ENCODE results near the gene RPS6KA4.

RPS6KA4 gene

DNA sequence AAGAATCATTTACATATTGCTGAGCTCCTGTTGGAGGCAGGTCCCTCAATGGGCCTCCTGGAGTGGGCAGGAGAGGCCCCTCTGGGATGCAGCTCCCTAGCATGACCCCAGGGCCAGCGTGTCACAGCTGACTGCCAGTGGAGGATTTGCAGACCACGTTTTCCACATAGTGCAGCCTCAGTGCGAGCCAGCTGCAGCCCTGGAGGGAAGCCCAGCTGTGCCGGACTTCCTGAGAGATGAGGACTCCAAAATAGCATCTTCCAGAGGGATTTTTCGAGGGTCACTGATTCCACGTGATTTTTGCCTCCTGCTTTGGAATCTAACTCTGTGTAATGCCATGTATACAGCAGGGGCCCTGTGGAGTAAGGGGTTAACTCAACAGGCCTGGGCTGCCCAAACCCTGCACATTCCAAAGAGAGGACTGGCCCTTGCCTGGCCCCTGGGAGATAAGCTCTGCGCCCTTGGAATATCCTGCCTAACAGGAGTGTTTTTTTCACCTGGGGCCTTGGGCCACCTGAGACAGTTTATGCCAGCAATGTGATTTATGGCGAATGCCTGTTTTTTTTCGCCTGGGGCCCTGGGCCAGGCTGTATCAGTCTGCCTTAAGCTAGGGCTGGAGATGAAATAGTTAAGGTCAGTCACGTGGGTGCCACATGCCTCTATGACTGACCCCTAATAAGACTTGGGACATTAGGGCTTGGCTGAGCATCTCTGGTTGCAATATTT, 47.4 kb downstream of the RPS6KA4 start:
- no peak overlapping the region for H3K4me3 ChIP-seq
- no peak overlapping the region for H3K27ac ChIP-seq
- no peaks in the 10 kb centered on the region for H3K36me3 ChIP-seq (ENCODE audit: insufficient read depth, low read length)
- no peaks in the 10 kb centered on the region for H3K9me3 ChIP-seq (ENCODE audit: low read depth, low read length)
- TF ChIP-seq FOXP2 (optimal IDR thresholded peaks at IDR 0.05; ENCODE audit: control extremely low read depth, extremely low read length, insufficient read depth) (no peak), POLR2AphosphoS5 (IDR thresholded peaks at IDR 0.05; ENCODE audit: borderline replicate concordance, low read depth, low read length) (no peak), EZH2 (IDR thresholded peaks at IDR 0.05) (no peak)
- no peak for DNase-seq (ENCODE audit: low read depth, low spot score)
- no peak overlapping the region for H3K9ac ChIP-seq (ENCODE audit: insufficient read length)

DNA sequence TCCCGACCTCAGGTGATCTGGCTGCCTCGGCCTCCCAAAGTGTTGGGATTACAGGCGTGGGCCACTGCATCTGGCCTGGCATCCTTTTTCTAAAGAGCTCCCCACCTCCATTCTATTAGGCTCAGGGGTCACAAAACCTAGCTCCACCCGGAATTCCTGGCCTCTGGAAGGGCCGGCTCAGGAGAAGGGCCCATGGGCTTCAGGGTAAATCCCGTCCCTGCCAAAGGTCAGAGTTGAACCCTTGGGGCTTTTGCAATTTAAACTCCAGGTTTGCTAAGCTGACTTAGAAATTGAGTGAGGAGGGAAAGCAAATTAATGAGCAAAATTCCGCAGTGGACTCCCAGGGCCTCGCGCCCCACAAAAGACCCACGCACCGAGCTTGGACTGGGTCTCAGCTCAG, 48.3 kb downstream of the RPS6KA4 start:
- H3K36me3 ChIP-seq (ENCODE audit: insufficient read depth, low read length) = no peaks in the 10 kb centered on the region
- no peak for DNase-seq (ENCODE audit: low read depth, low spot score)
- H3K27ac ChIP-seq = no peak overlapping the region
- H3K9me3 ChIP-seq (ENCODE audit: low read depth, low read length) = no peaks in the 10 kb centered on the region
- no peak overlapping the region for H3K9ac ChIP-seq (ENCODE audit: insufficient read length)
- no peak for TF ChIP-seq EZH2 (IDR thresholded peaks at IDR 0.05)
- TF ChIP-seq FOXP2 (optimal IDR thresholded peaks at IDR 0.05; ENCODE audit: control extremely low read depth, extremely low read length, insufficient read depth) = no peak
- no peak for TF ChIP-seq POLR2AphosphoS5 (IDR thresholded peaks at IDR 0.05; ENCODE audit: borderline replicate concordance, low read depth, low read length)
- H3K4me3 ChIP-seq = no peak overlapping the region

DNA sequence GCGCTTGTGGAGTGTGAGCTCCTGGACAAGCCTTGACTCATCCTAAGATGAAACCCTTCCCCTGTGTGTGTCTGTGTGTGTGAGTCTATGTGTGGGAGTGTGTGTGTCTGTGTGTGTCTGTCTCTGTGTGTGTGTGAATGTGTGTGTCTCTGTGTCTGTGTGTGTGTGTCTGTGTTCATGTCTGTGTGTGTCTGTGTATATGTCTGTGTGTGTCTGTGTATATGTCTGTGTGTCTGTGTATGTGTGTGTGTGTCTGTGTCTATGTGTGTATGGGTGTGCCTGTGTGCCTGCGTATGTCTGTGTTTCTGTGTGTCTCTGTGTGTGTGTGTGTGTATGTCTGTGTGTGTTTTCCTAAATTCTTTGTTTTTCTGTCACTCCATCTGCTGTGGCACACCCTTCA, 48.7 kb downstream of the RPS6KA4 start:
- Histone ChIP-seq H3K36me3 (ENCODE audit: insufficient read depth, low read length) (no peaks in the 10 kb centered on the region), H3K9me3 (ENCODE audit: low read depth, low read length) (no peaks in the 10 kb centered on the region), H3K27ac (no peak overlapping the region), H3K4me3 (no peak overlapping the region), H3K9ac (ENCODE audit: insufficient read length) (no peak overlapping the region)
- DNase-seq (ENCODE audit: low read depth, low spot score) = no peak
- TF ChIP-seq FOXP2 (optimal IDR thresholded peaks at IDR 0.05; ENCODE audit: control extremely low read depth, extremely low read length, insufficient read depth) = no peak
- no peak for TF ChIP-seq POLR2AphosphoS5 (IDR thresholded peaks at IDR 0.05; ENCODE audit: borderline replicate concordance, low read depth, low read length)
- no peak for TF ChIP-seq EZH2 (IDR thresholded peaks at IDR 0.05)

DNA sequence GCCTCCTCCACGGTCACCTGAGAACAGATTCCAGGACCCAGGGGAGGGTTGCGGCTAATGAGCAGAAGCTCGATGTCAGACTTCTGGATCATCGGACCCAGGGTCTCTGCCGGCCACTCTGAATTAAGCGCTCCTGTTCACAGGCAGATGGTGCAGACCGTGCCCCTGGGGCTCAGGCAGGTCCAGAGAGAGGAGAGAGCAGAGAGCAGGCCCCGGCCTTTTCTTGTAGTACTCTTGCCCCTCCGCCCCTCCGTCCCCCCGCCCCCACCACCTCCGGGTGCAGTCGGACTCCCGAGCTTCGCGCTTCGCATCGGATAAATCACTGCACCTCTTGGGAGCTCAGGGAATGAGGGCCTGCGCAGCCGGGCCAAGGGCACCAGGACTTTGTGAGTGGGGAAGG, 50.3 kb downstream of the RPS6KA4 start:
- Histone ChIP-seq H3K27ac (no peak overlapping the region), H3K9me3 (ENCODE audit: low read depth, low read length) (no peaks in the 10 kb centered on the region), H3K9ac (ENCODE audit: insufficient read length) (no peak overlapping the region), H3K4me3 (no peak overlapping the region), H3K36me3 (ENCODE audit: insufficient read depth, low read length) (no peaks in the 10 kb centered on the region)
- TF ChIP-seq POLR2AphosphoS5 (IDR thresholded peaks at IDR 0.05; ENCODE audit: borderline replicate concordance, low read depth, low read length) = no peak
- TF ChIP-seq FOXP2 (optimal IDR thresholded peaks at IDR 0.05; ENCODE audit: control extremely low read depth, extremely low read length, insufficient read depth) = no peak
- no peak for TF ChIP-seq EZH2 (IDR thresholded peaks at IDR 0.05)
- no peak for DNase-seq (ENCODE audit: low read depth, low spot score)

DNA sequence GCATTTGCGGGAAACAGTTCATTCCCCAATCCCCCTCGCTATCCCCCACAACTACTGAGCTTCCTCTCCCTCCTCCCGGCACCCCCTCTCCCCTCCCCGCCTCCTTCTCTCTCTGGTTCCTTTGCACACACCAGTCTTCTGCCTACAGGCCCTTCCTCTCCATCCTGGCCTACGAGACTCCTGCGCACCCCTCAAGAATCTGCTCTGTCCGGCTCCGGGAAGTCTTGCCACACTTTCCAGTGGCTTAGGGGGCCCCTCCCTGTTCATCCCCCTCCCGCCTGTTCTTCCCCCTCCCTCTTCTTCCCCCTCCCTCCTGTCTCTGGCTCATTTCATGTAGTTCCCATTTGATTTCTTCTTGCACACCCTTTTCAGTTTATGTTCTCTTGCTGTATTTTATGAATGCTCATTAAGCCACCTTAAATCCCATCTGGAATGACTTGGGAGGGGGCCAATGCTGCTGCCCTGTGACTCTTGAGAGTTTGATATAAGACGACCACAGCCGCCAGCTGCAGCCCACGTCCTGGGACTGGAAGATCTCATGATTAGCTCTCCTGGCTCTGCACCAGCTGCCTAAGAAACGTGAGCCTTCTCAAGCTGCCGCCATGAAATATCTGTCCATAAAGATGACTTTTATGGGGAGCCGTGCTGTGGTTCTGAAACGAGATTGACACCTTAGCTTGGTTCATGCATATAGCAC, 50.9 kb downstream of the RPS6KA4 start:
- H3K4me3 ChIP-seq = no peak overlapping the region
- H3K36me3 ChIP-seq (ENCODE audit: insufficient read depth, low read length) = no peaks in the 10 kb centered on the region
- DNase-seq (ENCODE audit: low read depth, low spot score) = no peak
- H3K9me3 ChIP-seq (ENCODE audit: low read depth, low read length) = no peaks in the 10 kb centered on the region
- TF ChIP-seq POLR2AphosphoS5 (IDR thresholded peaks at IDR 0.05; ENCODE audit: borderline replicate concordance, low read depth, low read length) = no peak
- no peak for TF ChIP-seq FOXP2 (optimal IDR thresholded peaks at IDR 0.05; ENCODE audit: control extremely low read depth, extremely low read length, insufficient read depth)
- no peak for TF ChIP-seq EZH2 (IDR thresholded peaks at IDR 0.05)
- no peak overlapping the region for H3K27ac ChIP-seq
- no peak overlapping the region for H3K9ac ChIP-seq (ENCODE audit: insufficient read length)

DNA sequence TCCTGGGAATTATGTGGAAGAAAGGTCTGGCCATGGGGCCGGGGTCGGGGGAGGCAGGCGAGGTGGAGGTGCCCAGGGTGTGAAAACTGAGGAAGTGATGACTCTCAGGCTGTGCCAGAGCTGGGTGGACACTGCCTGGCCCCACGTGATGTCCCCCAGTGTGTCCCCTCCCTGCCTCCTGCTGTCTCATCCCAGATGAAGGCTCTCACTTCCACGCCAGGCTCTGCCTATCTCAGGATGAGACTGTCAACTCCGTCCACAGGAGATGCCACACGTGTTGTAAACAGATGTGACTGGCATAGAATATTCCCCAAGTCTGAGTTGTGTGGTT, 51.4 kb downstream of the RPS6KA4 start:
- Histone ChIP-seq H3K4me3 (no peak overlapping the region), H3K9ac (ENCODE audit: insufficient read length) (no peak overlapping the region), H3K27ac (no peak overlapping the region), H3K9me3 (ENCODE audit: low read depth, low read length) (no peaks in the 10 kb centered on the region), H3K36me3 (ENCODE audit: insufficient read depth, low read length) (no peaks in the 10 kb centered on the region)
- TF ChIP-seq FOXP2 (optimal IDR thresholded peaks at IDR 0.05; ENCODE audit: control extremely low read depth, extremely low read length, insufficient read depth) (no peak), EZH2 (IDR thresholded peaks at IDR 0.05) (no peak), POLR2AphosphoS5 (IDR thresholded peaks at IDR 0.05; ENCODE audit: borderline replicate concordance, low read depth, low read length) (no peak)
- DNase-seq (ENCODE audit: low read depth, low spot score) = no peak

DNA sequence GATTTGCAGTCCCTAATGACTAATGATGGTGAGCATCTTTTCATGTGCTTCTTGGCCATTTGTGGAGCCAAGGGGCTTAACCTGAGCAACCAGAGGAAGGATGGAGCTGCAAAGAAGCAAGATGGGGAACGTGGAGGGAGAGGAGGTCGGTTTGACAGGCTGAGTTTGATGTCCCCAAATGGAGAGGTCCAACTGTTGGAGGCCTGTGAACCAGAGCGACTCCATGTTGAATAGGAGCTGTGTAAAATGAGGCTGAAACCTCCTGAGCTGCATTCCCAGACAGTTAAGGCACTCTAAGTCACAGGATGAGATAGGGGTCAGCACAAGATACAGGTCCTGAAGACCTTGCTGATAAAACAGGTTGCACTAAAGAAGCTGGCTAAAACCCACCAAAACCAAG, 54.5 kb downstream of the RPS6KA4 start:
- H3K27ac ChIP-seq = no peak overlapping the region
- DNase-seq (ENCODE audit: low read depth, low spot score) = no peak

DNA sequence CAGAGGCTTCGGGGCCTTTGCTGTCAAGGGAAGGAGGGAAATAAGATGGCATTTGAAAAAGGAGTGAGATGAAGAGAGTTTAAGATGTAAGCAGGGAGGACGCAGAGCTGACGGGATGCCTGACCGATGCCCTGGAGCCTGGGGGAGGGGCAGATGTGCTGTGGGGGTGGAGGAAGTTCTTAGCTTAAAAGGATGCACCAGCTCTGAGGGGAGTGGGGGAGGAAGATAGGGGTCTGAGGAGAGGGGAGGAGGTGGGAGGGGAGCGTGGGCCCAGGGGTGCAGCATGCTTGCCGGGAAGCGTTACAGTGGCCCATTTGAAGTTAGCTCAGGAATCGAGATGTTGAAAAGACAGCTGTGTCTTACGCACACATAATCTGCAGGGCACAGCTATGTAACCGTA, 56.3 kb downstream of the RPS6KA4 start:
- DNase-seq (ENCODE audit: low read depth, low spot score) = no peak
- H3K36me3 ChIP-seq (ENCODE audit: insufficient read depth, low read length) = no peaks in the 10 kb centered on the region
- TF ChIP-seq POLR2AphosphoS5 (IDR thresholded peaks at IDR 0.05; ENCODE audit: borderline replicate concordance, low read depth, low read length) (no peak), FOXP2 (optimal IDR thresholded peaks at IDR 0.05; ENCODE audit: control extremely low read depth, extremely low read length, insufficient read depth) (no peak), EZH2 (IDR thresholded peaks at IDR 0.05) (no peak)
- H3K9ac ChIP-seq (ENCODE audit: insufficient read length) = no peak overlapping the region
- H3K27ac ChIP-seq = no peak overlapping the region
- H3K4me3 ChIP-seq = no peak overlapping the region
- H3K9me3 ChIP-seq (ENCODE audit: low read depth, low read length) = no peaks in the 10 kb centered on the region

More for the DNA sequence above, 54.5 kb downstream of the RPS6KA4 start:
- no peak for TF ChIP-seq EZH2 (IDR thresholded peaks at IDR 0.05)
- no peak for TF ChIP-seq FOXP2 (optimal IDR thresholded peaks at IDR 0.05; ENCODE audit: control extremely low read depth, extremely low read length, insufficient read depth)
- no peak for TF ChIP-seq POLR2AphosphoS5 (IDR thresholded peaks at IDR 0.05; ENCODE audit: borderline replicate concordance, low read depth, low read length)
- Histone ChIP-seq H3K36me3 (ENCODE audit: insufficient read depth, low read length) (no peaks in the 10 kb centered on the region), H3K9ac (ENCODE audit: insufficient read length) (no peak overlapping the region), H3K4me3 (no peak overlapping the region), H3K9me3 (ENCODE audit: low read depth, low read length) (no peaks in the 10 kb centered on the region)
